SK-N-SH treated with all-trans-retinoic acid at 6 μM for 48 hours (cell line): ENCODE data around the gene CD40.

Experiments
- ATAC-seq: fragments of 200-7000 bp; cut with Tn5 transposase; 3 replicates; pipeline ENCODE4 v1.9.1; 2020; ENCODE audit warnings: mild to moderate bottlenecking, moderate library complexity
- ARNTL ChIP-seq: fragments of 450-650 bp; formaldehyde crosslinking; IDR thresholded peaks from 2 replicates; pipeline ENCODE4 v1.5.0; 2020; ENCODE audit warnings: low read depth, mild to moderate bottlenecking, moderate library complexity, borderline replicate concordance
- BACH2 ChIP-seq: fragments of 250-450 bp; sonication (Bioruptor Pico); IDR thresholded peaks from 2 replicates; pipeline ENCODE4 v1.9.0; 2021; ENCODE audit warnings: mild to moderate bottlenecking, borderline replicate concordance
- CREB5 ChIP-seq: fragments of 250-450 bp; sonication (Bioruptor Pico); IDR thresholded peaks from 2 replicates; pipeline ENCODE4 v1.5.1; 2020; ENCODE audit warnings: low read depth, mild to moderate bottlenecking, moderate library complexity
- CSRNP3 ChIP-seq: fragments of 250-450 bp; sonication (Bioruptor Pico); IDR thresholded peaks from 2 replicates; pipeline ENCODE4 v1.5.1; 2021; ENCODE audit warnings: mild to moderate bottlenecking, moderate library complexity
- ESRRG ChIP-seq: fragments of 250-450 bp; sonication (Bioruptor Pico); IDR thresholded peaks from 2 replicates; pipeline ENCODE4 v1.6.1; 2021; ENCODE audit warnings: mild to moderate bottlenecking
- GLIS3 ChIP-seq: fragments of 250-450 bp; sonication (Bioruptor Pico); IDR thresholded peaks from 2 replicates; pipeline ENCODE4 v1.5.0; 2020; ENCODE audit warnings: mild to moderate bottlenecking, moderate library complexity
- ISL1 ChIP-seq: fragments of 250-450 bp; sonication (Bioruptor Pico); IDR thresholded peaks from 2 replicates; pipeline ENCODE4 v2.1.2; 2022; ENCODE audit warnings: mild to moderate bottlenecking, moderate library complexity
- PATZ1 ChIP-seq: fragments of 250-450 bp; sonication (Bioruptor Pico); IDR thresholded peaks from 2 replicates; pipeline ENCODE4 v1.8.0; 2020; ENCODE audit warnings: mild to moderate bottlenecking, moderate library complexity, borderline replicate concordance
- POU6F1 ChIP-seq: fragments of 250-450 bp; sonication (Bioruptor Pico); IDR thresholded peaks from 2 replicates; pipeline ENCODE4 v1.8.0; 2021; ENCODE audit warnings: low read depth, mild to moderate bottlenecking, moderate library complexity, borderline replicate concordance
- PPARA ChIP-seq: fragments of 250-450 bp; sonication (Bioruptor Pico); IDR thresholded peaks from 2 replicates; pipeline ENCODE4 v1.5.0; 2020; ENCODE audit warnings: mild to moderate bottlenecking, borderline replicate concordance
- SNAI2 ChIP-seq: fragments of 250-450 bp; sonication (Bioruptor Pico); IDR thresholded peaks from 2 replicates; pipeline ENCODE4 v1.5.0; 2020; ENCODE audit warnings: mild to moderate bottlenecking, moderate library complexity
- TCF4 ChIP-seq: fragments of 250-450 bp; sonication (Bioruptor Pico); IDR thresholded peaks from 2 replicates; pipeline ENCODE4 v1.8.0; 2021; ENCODE audit warnings: mild to moderate bottlenecking, moderate library complexity, borderline replicate concordance
- TOX ChIP-seq: fragments of 250-450 bp; sonication (Bioruptor Pico); IDR thresholded peaks from 2 replicates; pipeline ENCODE4 v1.8.0; 2021; ENCODE audit warnings: mild to moderate bottlenecking, moderate library complexity, borderline replicate concordance
- TSHZ2 ChIP-seq: fragments of 250-450 bp; sonication (Bioruptor Pico); IDR thresholded peaks from 2 replicates; pipeline ENCODE4 v1.5.0; 2020; ENCODE audit warnings: mild to moderate bottlenecking, moderate library complexity
- ZFP3 ChIP-seq: fragments of 250-450 bp; sonication (Bioruptor Pico); IDR thresholded peaks from 2 replicates; pipeline ENCODE4 v1.5.0; 2020; ENCODE audit warnings: mild to moderate bottlenecking, moderate library complexity
- ZFP30 ChIP-seq: fragments of 450-650 bp; formaldehyde crosslinking; IDR thresholded peaks from 2 replicates; pipeline ENCODE4 v1.5.0; 2022; ENCODE audit warnings: mild to moderate bottlenecking, moderate library complexity
- ZNF565 ChIP-seq: fragments of 450-650 bp; formaldehyde crosslinking; conservative IDR thresholded peaks from 2 replicates; pipeline ENCODE4 v1.5.0; 2020; ENCODE audit warnings: low read depth, mild to moderate bottlenecking, moderate library complexity
- ZNF8 ChIP-seq: fragments of 450-650 bp; formaldehyde crosslinking; IDR thresholded peaks from 2 replicates; pipeline ENCODE4 v1.5.0; 2020; ENCODE audit warnings: mild to moderate bottlenecking, moderate library complexity

The CD40 gene

GRCh38 chr20:46176739-46177378, 58.7 kb downstream of the CD40 start:
- no peak for TF ChIP-seq GLIS3 (CRISPR knock-in tag)
- TF ChIP-seq ISL1 (CRISPR knock-in tag), result no peak
- no peak for TF ChIP-seq CSRNP3 (CRISPR knock-in tag)
- no peak for TF ChIP-seq ZFP30 (CRISPR knock-in tag)
- no peak for TF ChIP-seq TOX (CRISPR knock-in tag)
- TF ChIP-seq POU6F1 (CRISPR knock-in tag), result no peak
- no peak for TF ChIP-seq CREB5 (CRISPR knock-in tag)
- no peak for TF ChIP-seq ZFP3 (CRISPR knock-in tag)
- no peak for TF ChIP-seq ARNTL (CRISPR knock-in tag)
- TF ChIP-seq TSHZ2, result no peak
- no peak for TF ChIP-seq ZNF565 (CRISPR knock-in tag)
- ATAC-seq, result no peak

- TF ChIP-seq PPARA (CRISPR knock-in tag), result no peak
- TF ChIP-seq ZFP3 (CRISPR knock-in tag), result no peak
- no peak for TF ChIP-seq ZNF565 (CRISPR knock-in tag)
- no peak for TF ChIP-seq TCF4 (CRISPR knock-in tag)
- no peak for TF ChIP-seq BACH2
- no peak for TF ChIP-seq CREB5 (CRISPR knock-in tag)
Measured at GRCh38 chr20:46177768-46178167, 59.7 kb downstream of the CD40 start.

GRCh38 chr20:46178891-46179290, 60.8 kb downstream of the CD40 start:
- ATAC-seq, result no peak
- TF ChIP-seq POU6F1 (CRISPR knock-in tag) (no peak), SNAI2 (CRISPR knock-in tag) (no peak), PATZ1 (CRISPR knock-in tag) (no peak), ESRRG (CRISPR knock-in tag) (no peak), ZNF8 (CRISPR knock-in tag) (no peak), ZNF565 (CRISPR knock-in tag) (no peak), PPARA (CRISPR knock-in tag) (no peak), CSRNP3 (CRISPR knock-in tag) (no peak), ZFP3 (CRISPR knock-in tag) (no peak), ISL1 (CRISPR knock-in tag) (no peak), ZFP30 (CRISPR knock-in tag) (no peak), GLIS3 (CRISPR knock-in tag) (no peak), TCF4 (CRISPR knock-in tag) (no peak), TSHZ2 (no peak)

More at GRCh38 chr20:46177768-46178167, 59.7 kb downstream of the CD40 start:
- no peak for ATAC-seq
